Measurements from ENCODE around the gene HNRNPU.
A peak's percentile ranks its signal among the peaks of the same experiment; 100 is the strongest.

HNRNPU gene

GRCh38 chr1:244862699-244863490 is 1.4 kb downstream of the HNRNPU start:
- DNase-seq: peak; percentile 86

- DNase-seq: no peak
Observed at GRCh38 chr1:244862354-244862698, 2.0 kb downstream of the HNRNPU start.

GRCh38 chr1:244861683-244862082 is 2.7 kb downstream of the HNRNPU start:
- DNase-seq: no peak

GRCh38 chr1:244860914-244861610 is 3.3 kb downstream of the HNRNPU start:
- DNase-seq: no peak

- no peak for DNase-seq
Observed at GRCh38 chr1:244860078-244860477, 4.3 kb downstream of the HNRNPU start.

GRCh38 chr1:244858357-244858756 is 6.0 kb downstream of the HNRNPU start:
- no peak for DNase-seq

- no peak for DNase-seq
Observed at GRCh38 chr1:244857761-244858160, 6.6 kb downstream of the HNRNPU start.

- DNase-seq: no peak
Observed at GRCh38 chr1:244854865-244855578, 9.3 kb downstream of the HNRNPU start.

GRCh38 chr1:244854166-244854565 is 10.2 kb downstream of the HNRNPU start:
- DNase-seq: no peak

- no peak for DNase-seq
Observed at GRCh38 chr1:244852694-244853093, 11.6 kb downstream of the HNRNPU start.

GRCh38 chr1:244851546-244852231 is 12.7 kb downstream of the HNRNPU start:
- DNase-seq: no peak

GRCh38 chr1:244850896-244851295 is 13.4 kb downstream of the HNRNPU start:
- no peak for DNase-seq

- no peak for DNase-seq
Observed at GRCh38 chr1:244850099-244850852, 14.1 kb downstream of the HNRNPU start.

- DNase-seq: no peak
Observed at GRCh38 chr1:244849189-244849866, 15.0 kb downstream of the HNRNPU start.

- no peak for DNase-seq
Observed at GRCh38 chr1:244846653-244847052, 17.7 kb downstream of the HNRNPU start.

GRCh38 chr1:244844155-244845121 is 19.9 kb downstream of the HNRNPU start:
- DNase-seq: no peak

- no peak for DNase-seq
Observed at GRCh38 chr1:244843148-244843978, 21.0 kb downstream of the HNRNPU start.

- no peak for DNase-seq
Observed at GRCh38 chr1:244841273-244841927, 22.9 kb downstream of the HNRNPU start.

GRCh38 chr1:244840219-244840794 is 24.0 kb downstream of the HNRNPU start:
- DNase-seq: no peak
